Stimulated activated CD4-positive, alpha-beta T cell treated with anti-CD3 and anti-CD28 coated beads, Interleukin-1b, Interleukin-23, amount 100 ng/mL, for 48 hours (primary cell): Measurements from ENCODE around the gene E4F1.
"Not testable (repeated sequence)": the region's sequence is repeated elsewhere in the genome, so short reads cannot be mapped to it uniquely, and the experiment has no call there.

Source experiments
- DNase-seq: peaks from one replicate; pipeline ENCODE4 v3.0.0-alpha.2; 2020

E4F1 gene

GRCh38 chr16:2250652-2251295 lies 27.4 kb downstream of the E4F1 start:
- peak; percentile 50 for DNase-seq

GRCh38 chr16:2251296-2252111 lies 28.1 kb downstream of the E4F1 start, which contains the start of gene ECI1:
ECI1 (minus strand) TSS chr16:2251587; CDS start chr16:2251566, 21 bp downstream.
- peak; percentile 84 for DNase-seq

- DNase-seq = no peak
Measured at GRCh38 chr16:2252806-2253148, 29.4 kb downstream of the E4F1 start.

- no peak for DNase-seq
Measured at GRCh38 chr16:2253293-2253692, 29.9 kb downstream of the E4F1 start.

- DNase-seq = no peak
Measured at GRCh38 chr16:2256531-2257140, 33.2 kb downstream of the E4F1 start.

GRCh38 chr16:2257726-2258125 lies 34.3 kb downstream of the E4F1 start:
- no peak for DNase-seq

- not testable (repeated sequence) for DNase-seq
Measured at GRCh38 chr16:2258530-2258929, 35.1 kb downstream of the E4F1 start.

- no peak for DNase-seq
Measured at GRCh38 chr16:2260250-2260649, 36.9 kb downstream of the E4F1 start.

- not testable (repeated sequence) for DNase-seq
Measured at GRCh38 chr16:2263026-2263425, 39.6 kb downstream of the E4F1 start.

- DNase-seq = peak; percentile 25
Measured at GRCh38 chr16:2266887-2267286, 43.5 kb downstream of the E4F1 start.

- not testable (repeated sequence) for DNase-seq
Measured at GRCh38 chr16:2267505-2267912, 44.1 kb downstream of the E4F1 start.

- DNase-seq = peak; percentile 96
Measured at GRCh38 chr16:2267913-2268666, 44.7 kb downstream of the E4F1 start, which contains the start of gene RNPS1. RNPS1 (minus strand) TSS chr16:2268126; CDS start chr16:2264643, 3,483 bp downstream.

GRCh38 chr16:2270070-2270462 lies 46.7 kb downstream of the E4F1 start:
- DNase-seq = no peak

- DNase-seq = no peak
Measured at GRCh38 chr16:2270588-2271470, 47.4 kb downstream of the E4F1 start.

GRCh38 chr16:2271848-2272461 lies 48.6 kb downstream of the E4F1 start:
- DNase-seq = no peak

- no peak for DNase-seq
Measured at GRCh38 chr16:2273484-2273883, 50.1 kb downstream of the E4F1 start.

- no peak for DNase-seq
Measured at GRCh38 chr16:2273931-2274330, 50.5 kb downstream of the E4F1 start.

- no peak for DNase-seq
Measured at GRCh38 chr16:2275476-2276367, 52.3 kb downstream of the E4F1 start.

- DNase-seq = no peak
Measured at GRCh38 chr16:2276368-2277195, 53.2 kb downstream of the E4F1 start.
